DND-41 (cell line): ENCODE results near the gene MMP20.

Experiments used
- ATAC-seq: fragments of 200-7000 bp; cut with Tn5 transposase; 3 replicates; pipeline ENCODE4 v1.9.1; 2021; ENCODE audit warnings: low read depth; ENCODE audit not compliant: insufficient read depth
- DNase-seq: peaks from one replicate; pipeline ENCODE4 v3.0.0-alpha.2; 2020
- H2AFZ ChIP-seq: 2 replicates; pipeline ENCODE4 v1.6.0; 2012; ENCODE audit warnings: low read depth, low read length
- H3K27ac ChIP-seq: 2 replicates; pipeline ENCODE4 v1.5.1; 2012; ENCODE audit warnings: low read length, inconsistent platforms
- H3K27me3 ChIP-seq: fragments of 200-600 bp; sonication (generic); 2 replicates; pipeline ENCODE4 v1.6.0; 2012; ENCODE audit warnings: low read length, mild to moderate bottlenecking, inconsistent platforms; ENCODE audit not compliant: insufficient read depth, poor library complexity
- H3K36me3 ChIP-seq: 2 replicates; pipeline ENCODE4 v1.5.1; 2012; ENCODE audit warnings: low read length, inconsistent platforms; ENCODE audit not compliant: insufficient read depth
- H3K4me1 ChIP-seq: 2 replicates; pipeline ENCODE4 v1.5.1; 2012; ENCODE audit warnings: mild to moderate bottlenecking, low read length; ENCODE audit not compliant: insufficient read depth
- H3K4me2 ChIP-seq: 2 replicates; pipeline ENCODE4 v1.6.0; 2012; ENCODE audit warnings: mild to moderate bottlenecking, moderate library complexity, low read length, inconsistent platforms; ENCODE audit not compliant: insufficient read depth
- H3K4me3 ChIP-seq, 2 experiments: fragments of 200-600 bp in 1 of 2; shearing (Covaris generic) in 1 of 2; 2 replicates each; pipeline ENCODE4 v1.5.1; 2012 to 2016; ENCODE audit warnings: inconsistent platforms in 2 of 2, low read length in 2 of 2, mild to moderate bottlenecking in 2 of 2, low read depth in 1 of 2, moderate library complexity in 1 of 2
- H3K79me2 ChIP-seq: 2 replicates; pipeline ENCODE4 v1.6.0; 2012; ENCODE audit warnings: low read length, inconsistent platforms; ENCODE audit not compliant: insufficient read depth
- H3K9ac ChIP-seq: 2 replicates; pipeline ENCODE4 v1.6.0; 2012; ENCODE audit warnings: low read depth, mild to moderate bottlenecking, inconsistent platforms, low read length, moderate library complexity
- H3K9me3 ChIP-seq: 2 replicates; pipeline ENCODE4 v1.5.1; 2012; ENCODE audit warnings: low read length, moderate library complexity, mild to moderate bottlenecking, inconsistent platforms; ENCODE audit not compliant: insufficient read depth, severe bottlenecking
- H4K20me1 ChIP-seq: 2 replicates; pipeline ENCODE4 v1.6.0; 2012; ENCODE audit warnings: low read length; ENCODE audit not compliant: insufficient read depth
- CTCF ChIP-seq: IDR thresholded peaks from 2 replicates; pipeline ENCODE4 v1.5.1; 2012; ENCODE audit warnings: borderline replicate concordance, low read length, moderate library complexity, mild to moderate bottlenecking; ENCODE audit not compliant: poor library complexity, severe bottlenecking; ENCODE audit errors: extremely low read depth
- EZH2 ChIP-seq: IDR thresholded peaks from 3 replicates; pipeline ENCODE4 v1.6.1; 2012; ENCODE audit warnings: borderline replicate concordance, low read depth, mild to moderate bottlenecking, moderate library complexity, low read length, inconsistent platforms; ENCODE audit not compliant: severe bottlenecking

Gene MMP20

GRCh38 chr11:102617466-102618008 is 7.6 kb downstream of the MMP20 start:
- no peaks in the 10 kb centered on the region for H3K79me2 ChIP-seq
- no peak overlapping the region for H2AFZ ChIP-seq
- H4K20me1 ChIP-seq, result no peaks in the 10 kb centered on the region
- no peak overlapping the region for H3K27ac ChIP-seq
- no peaks in the 10 kb centered on the region for H3K4me1 ChIP-seq
- ATAC-seq (no peak), DNase-seq (no peak)
- H3K9me3 ChIP-seq, result no peaks in the 10 kb centered on the region
- no peaks in the 10 kb centered on the region for H3K27me3 ChIP-seq
- H3K4me3 ChIP-seq, result no peak overlapping the region
- H3K9ac ChIP-seq, result no peak overlapping the region
- H3K4me2 ChIP-seq, result no peak overlapping the region
- H3K36me3 ChIP-seq, result no peaks in the 10 kb centered on the region
- TF ChIP-seq CTCF (no peak), EZH2 (no peak)

- TF ChIP-seq EZH2, result no peak
- TF ChIP-seq CTCF, result no peak
- Histone ChIP-seq H3K4me1 (no peaks in the 10 kb centered on the region), H3K36me3 (no peaks in the 10 kb centered on the region), H3K9me3 (no peaks in the 10 kb centered on the region), H3K27me3 (no peaks in the 10 kb centered on the region), H3K79me2 (no peaks in the 10 kb centered on the region), H3K4me2 (no peak overlapping the region), H4K20me1 (no peaks in the 10 kb centered on the region), H3K27ac (no peak overlapping the region), H3K9ac (no peak overlapping the region), H2AFZ (no peak overlapping the region), H3K4me3 (no peak overlapping the region)
- DNase-seq, result no peak
- no peak for ATAC-seq
These were observed 9.2 kb downstream of the MMP20 start for GRCh38 chr11:102615894-102616432.

- H3K79me2 ChIP-seq, result no peaks in the 10 kb centered on the region
- H3K27ac ChIP-seq, result no peak overlapping the region
- H3K4me3 ChIP-seq, result no peak overlapping the region
- TF ChIP-seq EZH2 (no peak), CTCF (no peak)
- ATAC-seq, result no peak
- H3K27me3 ChIP-seq, result no peaks in the 10 kb centered on the region
- no peaks in the 10 kb centered on the region for H3K36me3 ChIP-seq
- no peaks in the 10 kb centered on the region for H3K9me3 ChIP-seq
- no peak overlapping the region for H3K9ac ChIP-seq
- no peak overlapping the region for H3K4me2 ChIP-seq
- no peaks in the 10 kb centered on the region for H3K4me1 ChIP-seq
- H4K20me1 ChIP-seq, result no peaks in the 10 kb centered on the region
- no peak overlapping the region for H2AFZ ChIP-seq
- no peak for DNase-seq
These were observed 9.8 kb downstream of the MMP20 start for GRCh38 chr11:102615077-102615893.
